Endothelial cell of umbilical vein (primary cell): ENCODE data around the gene ITSN2.

Source experiments
- EZH2 ChIP-seq: IDR thresholded peaks from 2 replicates; pipeline ENCODE4 v1.6.1; 2012; ENCODE audit warnings: borderline replicate concordance, low read depth, mild to moderate bottlenecking, moderate library complexity, low read length, inconsistent platforms; ENCODE audit not compliant: severe bottlenecking
- POLR2AphosphoS5 ChIP-seq: IDR thresholded peaks from 2 replicates; pipeline ENCODE4 v1.6.1; 2012; ENCODE audit warnings: low read depth, mild to moderate bottlenecking, control low read depth, low read length, moderate library complexity; ENCODE audit not compliant: insufficient read depth

DNA sequence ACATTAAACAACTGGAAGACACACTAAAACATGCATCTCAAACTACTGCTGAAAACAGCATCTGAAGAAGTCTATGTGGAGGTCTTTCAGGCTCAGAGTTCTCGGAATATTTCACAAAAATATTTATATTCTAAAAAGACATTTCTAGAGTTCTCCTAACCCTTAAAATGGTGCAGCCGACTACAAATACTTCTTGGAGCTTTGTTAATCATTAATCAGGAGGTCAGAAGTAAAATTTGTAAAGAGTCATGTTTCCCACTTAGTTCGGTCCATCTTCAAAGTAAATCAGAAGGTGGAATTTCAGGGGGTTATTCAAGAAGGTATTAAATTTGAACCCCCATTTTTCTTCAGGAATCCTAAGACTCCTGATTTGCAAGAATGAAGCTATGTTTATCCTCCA lies 112.7 kb downstream of the ITSN2 start:
- TF ChIP-seq POLR2AphosphoS5 (no peak), EZH2 (no peak)
